Measurements from ENCODE around the gene NUDCD3. TPM values are rescaled to one million over a fixed set of nuclear protein-coding genes. Genes with fewer than 3 reads are reported as not detected.

Gene NUDCD3
- total and polyA plus RNA-seq, 10 donors: 21.7 to 97.9 (median 41.3) TPM

DNA sequence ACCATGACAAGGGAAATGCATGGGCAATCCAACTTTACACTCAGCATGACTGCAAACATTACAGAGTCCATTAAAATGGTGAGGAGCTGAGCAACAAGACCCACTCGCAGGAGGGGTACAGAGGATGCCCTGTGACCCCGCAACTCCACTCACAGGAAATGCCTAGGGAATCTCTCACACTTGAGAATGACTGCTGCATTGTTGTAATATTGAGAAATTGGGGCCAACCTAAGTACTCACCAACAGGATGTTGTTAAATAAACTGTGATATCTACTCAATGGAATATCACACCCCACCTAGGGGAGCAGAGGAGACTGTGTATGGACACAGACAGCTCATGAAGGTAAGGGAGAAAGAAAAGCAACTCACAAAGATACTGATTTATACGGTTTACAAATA, 111.7 kb downstream of the NUDCD3 start:
- intact Hi-C loops (cut with DNase I; ENCODE audit: low total_unique reads): no loop called here
- Histone ChIP-seq H3K9me3 (no peaks in the 10 kb centered on the region), H3K4me1 (peaks cover 0 to 18% (median 2%) of the 10 kb centered on the region in 6 donors), H3K27me3 (replicated peaks in 1 of 7) (peaks cover 0 to 14% (median 0%) of the 10 kb centered on the region in 7 donors), H3K27ac (no peak overlapping the region), H3K36me3 (peaks cover 0 to 32% (median 13%) of the 10 kb centered on the region in 6 donors), H3K4me3 (no peak overlapping the region)
- DNase-seq: no peak
- TF ChIP-seq, protein P1, sequence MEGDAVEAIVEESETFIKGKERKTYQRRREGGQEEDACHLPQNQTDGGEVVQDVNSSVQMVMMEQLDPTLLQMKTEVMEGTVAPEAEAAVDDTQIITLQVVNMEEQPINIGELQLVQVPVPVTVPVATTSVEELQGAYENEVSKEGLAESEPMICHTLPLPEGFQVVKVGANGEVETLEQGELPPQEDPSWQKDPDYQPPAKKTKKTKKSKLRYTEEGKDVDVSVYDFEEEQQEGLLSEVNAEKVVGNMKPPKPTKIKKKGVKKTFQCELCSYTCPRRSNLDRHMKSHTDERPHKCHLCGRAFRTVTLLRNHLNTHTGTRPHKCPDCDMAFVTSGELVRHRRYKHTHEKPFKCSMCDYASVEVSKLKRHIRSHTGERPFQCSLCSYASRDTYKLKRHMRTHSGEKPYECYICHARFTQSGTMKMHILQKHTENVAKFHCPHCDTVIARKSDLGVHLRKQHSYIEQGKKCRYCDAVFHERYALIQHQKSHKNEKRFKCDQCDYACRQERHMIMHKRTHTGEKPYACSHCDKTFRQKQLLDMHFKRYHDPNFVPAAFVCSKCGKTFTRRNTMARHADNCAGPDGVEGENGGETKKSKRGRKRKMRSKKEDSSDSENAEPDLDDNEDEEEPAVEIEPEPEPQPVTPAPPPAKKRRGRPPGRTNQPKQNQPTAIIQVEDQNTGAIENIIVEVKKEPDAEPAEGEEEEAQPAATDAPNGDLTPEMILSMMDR (IDR thresholded peaks at IDR 0.05 in 8 of 11, conservative IDR thresholded peaks at IDR 0.05 in 3 of 11): no peak
- TF ChIP-seq POLR2A (IDR thresholded peaks at IDR 0.05) (no peak), POLR2AphosphoS5 (IDR thresholded peaks at IDR 0.05) (no peak)
- 62 to 77% (median 68%) methylated on average over 3 of the region's 3 CpGs for WGBS, 5 donors

DNA sequence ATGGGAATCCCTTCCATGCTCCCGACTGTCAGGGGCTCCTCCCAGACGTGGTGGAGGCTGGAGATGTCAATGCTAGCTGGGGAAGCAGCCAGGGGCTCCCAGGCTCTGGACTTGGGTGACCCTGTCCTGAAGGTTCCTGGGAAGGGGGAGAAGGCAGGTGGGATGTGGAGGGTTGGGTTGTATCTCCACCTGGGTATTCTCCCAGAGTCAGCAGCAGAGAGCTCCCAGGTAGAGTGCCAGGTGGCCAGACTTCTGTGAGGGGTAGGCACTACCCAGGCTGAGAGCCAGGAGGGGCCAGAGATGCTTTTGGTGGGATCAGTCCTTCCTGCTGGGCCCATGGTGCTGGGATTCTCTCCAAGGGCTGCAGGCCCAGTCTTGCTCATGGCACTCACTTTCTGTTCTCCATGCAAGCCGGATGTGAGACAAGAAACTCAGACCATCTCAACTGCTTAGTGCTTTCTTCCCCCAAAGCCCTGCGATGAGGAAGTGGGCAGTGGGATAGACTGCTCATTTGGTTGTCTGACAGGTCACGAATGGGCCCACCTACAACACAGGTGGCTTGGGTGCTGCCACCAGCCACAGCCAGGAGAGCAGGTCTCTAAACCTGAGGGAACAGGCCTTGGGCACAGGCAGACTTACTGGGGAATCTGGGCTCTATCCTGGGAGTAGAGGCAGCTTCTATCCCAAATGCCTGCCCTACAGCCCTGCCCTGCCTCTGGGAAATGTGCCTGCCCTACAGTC, 112.6 kb downstream of the NUDCD3 start:
- intact Hi-C loops (cut with DNase I; ENCODE audit: low total_unique reads): no loop called here
- Histone ChIP-seq H3K27ac (peak overlapping the region in 1 of 8 donors; percentile 17), H3K36me3 (peaks cover 0 to 24% (median 8%) of the 10 kb centered on the region in 6 donors), H3K27me3 (replicated peaks in 1 of 7) (peaks cover 0 to 20% (median 0%) of the 10 kb centered on the region in 7 donors), H3K9me3 (no peaks in the 10 kb centered on the region), H3K4me3 (no peak overlapping the region), H3K4me1 (peaks cover 0 to 18% (median 2%) of the 10 kb centered on the region in 6 donors)
- peak; percentile 66 for DNase-seq
- TF ChIP-seq, protein P1 (IDR thresholded peaks at IDR 0.05 in 8 of 11, conservative IDR thresholded peaks at IDR 0.05 in 3 of 11): no peak
- no peak for TF ChIP-seq POLR2AphosphoS5 (IDR thresholded peaks at IDR 0.05)
- 63 to 79% (median 67%) methylated on average over 3 to 5 of the region's 5 CpGs for WGBS, 5 donors

DNA sequence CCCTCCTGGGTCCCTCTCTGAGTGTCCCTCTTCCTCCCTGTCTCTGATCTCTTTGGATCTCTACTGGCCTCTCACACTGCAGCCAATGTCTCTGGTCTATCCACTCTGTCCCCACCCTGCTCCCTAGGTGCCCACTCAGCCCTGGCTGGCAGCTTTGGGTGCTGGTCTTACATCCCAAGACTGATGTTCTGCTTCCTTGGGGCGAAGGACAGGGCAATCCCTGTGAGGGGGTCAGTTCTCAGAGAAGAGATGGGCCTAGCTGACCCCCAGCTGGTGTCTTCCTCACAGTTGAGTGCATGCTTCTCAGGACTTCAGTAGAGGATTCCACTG, 113.4 kb downstream of the NUDCD3 start:
- peak; percentile 68 for DNase-seq
- WGBS, 5 donors: 85 to 93% (median 89%) methylated on average over 1 of the region's 1 CpG
- Histone ChIP-seq H3K4me1 (peaks cover 0 to 18% (median 2%) of the 10 kb centered on the region in 6 donors), H3K27ac (no peak overlapping the region), H3K36me3 (peaks cover 0 to 16% (median 8%) of the 10 kb centered on the region in 6 donors), H3K4me3 (no peak overlapping the region), H3K9me3 (no peaks in the 10 kb centered on the region), H3K27me3 (replicated peaks in 1 of 7) (peaks cover 0 to 20% (median 0%) of the 10 kb centered on the region in 7 donors)
- TF ChIP-seq POLR2AphosphoS5 (IDR thresholded peaks at IDR 0.05) (peak in 1 of 3 donors; percentile 34), POLR2A (IDR thresholded peaks at IDR 0.05) (no peak)
- TF ChIP-seq, protein P1 (IDR thresholded peaks at IDR 0.05 in 8 of 11, conservative IDR thresholded peaks at IDR 0.05 in 3 of 11): no peak
- intact Hi-C loops (cut with DNase I; ENCODE audit: low total_unique reads): no loop called here

DNA sequence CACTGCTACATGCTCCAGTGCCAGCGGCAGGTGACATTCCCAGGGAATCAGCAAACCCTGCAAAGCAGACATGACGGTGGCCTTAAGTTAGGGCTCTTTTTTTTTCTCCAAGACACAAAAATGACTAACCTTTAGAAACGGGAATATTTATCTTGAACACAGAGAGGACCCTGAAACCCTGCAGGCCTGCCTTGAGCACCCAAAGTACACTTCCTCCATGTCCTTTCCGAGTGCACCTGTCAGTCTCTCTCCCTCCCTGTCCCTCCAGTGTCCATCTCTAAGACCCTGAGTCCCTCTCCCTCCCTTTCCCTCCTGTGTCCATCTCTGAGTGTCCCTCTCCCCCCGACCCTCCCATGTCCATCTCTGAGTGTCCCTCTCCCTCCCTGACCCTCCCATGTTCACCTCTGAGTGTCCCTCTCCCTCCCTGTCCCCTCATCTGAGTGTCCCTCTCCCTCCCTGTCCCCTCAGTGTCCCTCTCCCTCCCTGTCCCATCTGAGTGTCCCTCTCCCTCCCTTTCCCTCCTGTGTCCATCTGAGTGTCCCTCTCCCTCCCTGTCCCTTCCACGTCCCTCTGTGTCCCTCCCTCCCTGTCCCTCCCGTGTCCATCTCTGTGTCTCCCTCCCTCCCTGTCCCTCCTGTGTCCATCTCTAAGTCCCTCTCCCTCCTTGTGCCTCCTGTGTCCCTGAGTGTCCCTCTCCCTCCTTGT, 113.9 kb downstream of the NUDCD3 start:
- Histone ChIP-seq H3K4me1 (peaks cover 0 to 18% (median 2%) of the 10 kb centered on the region in 6 donors), H3K36me3 (peaks cover 0 to 11% (median 8%) of the 10 kb centered on the region in 6 donors), H3K4me3 (no peak overlapping the region), H3K27ac (no peak overlapping the region), H3K27me3 (replicated peaks in 1 of 7) (peaks cover 0 to 20% (median 0%) of the 10 kb centered on the region in 7 donors), H3K9me3 (no peaks in the 10 kb centered on the region)
- no peak for DNase-seq
- WGBS, 5 donors: 53 to 71% (median 63%) methylated on average over 7 of the region's 7 CpGs
- intact Hi-C loops (cut with DNase I; ENCODE audit: low total_unique reads): no loop called here
- TF ChIP-seq POLR2AphosphoS5 (IDR thresholded peaks at IDR 0.05): no peak
- TF ChIP-seq POLR2A (IDR thresholded peaks at IDR 0.05): no peak
- TF ChIP-seq, protein P1 (IDR thresholded peaks at IDR 0.05 in 8 of 11, conservative IDR thresholded peaks at IDR 0.05 in 3 of 11): no peak
